GM19099 (cell line): ENCODE data around the gene GSK3B.

Source experiments
- POLR2A ChIP-seq: IDR thresholded peaks from 3 replicates; pipeline ENCODE4 v1.6.1; 2011; ENCODE audit warnings: low read depth; ENCODE audit not compliant: insufficient read length; ENCODE audit errors: extremely low read depth

Gene GSK3B

DNA sequence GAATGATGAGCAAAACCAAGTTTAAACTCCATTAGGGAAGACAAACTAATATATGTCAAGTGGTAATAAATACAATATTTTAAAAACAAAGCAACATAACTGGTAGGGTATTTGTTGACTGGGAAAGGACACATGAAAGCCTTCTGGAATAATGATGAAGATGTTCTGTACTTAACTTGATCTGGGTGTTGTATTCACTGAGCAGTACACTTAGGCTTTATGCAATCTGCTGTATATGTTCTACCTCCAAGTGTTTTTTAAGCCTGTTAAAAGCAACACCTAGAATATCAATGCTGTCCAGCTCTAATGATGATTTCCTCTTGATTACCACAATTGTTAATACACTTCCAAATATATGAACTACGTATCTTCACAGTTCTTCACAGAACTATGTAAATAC, 46.6 kb downstream of the GSK3B start:
- no peak for TF ChIP-seq POLR2A

DNA sequence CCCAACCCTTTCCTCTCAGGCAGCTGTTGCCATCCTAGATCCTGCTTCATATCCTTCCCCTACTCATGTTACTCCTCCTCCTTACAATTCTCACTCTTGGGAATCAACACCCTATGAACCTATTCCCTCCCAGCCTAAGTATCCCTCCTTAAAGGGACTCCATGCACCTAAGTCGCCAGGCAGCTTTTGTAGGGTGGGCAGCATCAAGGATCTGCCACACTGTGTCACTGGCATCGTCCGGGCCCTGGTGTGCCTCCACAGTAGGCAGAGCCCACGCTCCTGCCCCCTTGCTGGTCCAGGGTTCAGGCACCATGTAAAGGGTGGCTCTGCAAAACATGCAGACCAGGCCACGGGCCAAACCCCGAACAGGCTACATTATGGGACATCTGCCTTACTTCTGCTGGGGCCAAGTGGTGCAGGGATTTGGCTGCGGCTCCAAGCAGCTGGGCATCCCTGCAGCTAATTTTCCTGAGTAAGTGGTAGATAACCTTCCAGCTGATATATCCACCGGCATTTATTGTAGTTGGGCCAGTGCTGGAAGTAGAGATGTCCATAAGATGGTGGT, 53.4 kb downstream of the GSK3B start:
- TF ChIP-seq POLR2A = no peak

DNA sequence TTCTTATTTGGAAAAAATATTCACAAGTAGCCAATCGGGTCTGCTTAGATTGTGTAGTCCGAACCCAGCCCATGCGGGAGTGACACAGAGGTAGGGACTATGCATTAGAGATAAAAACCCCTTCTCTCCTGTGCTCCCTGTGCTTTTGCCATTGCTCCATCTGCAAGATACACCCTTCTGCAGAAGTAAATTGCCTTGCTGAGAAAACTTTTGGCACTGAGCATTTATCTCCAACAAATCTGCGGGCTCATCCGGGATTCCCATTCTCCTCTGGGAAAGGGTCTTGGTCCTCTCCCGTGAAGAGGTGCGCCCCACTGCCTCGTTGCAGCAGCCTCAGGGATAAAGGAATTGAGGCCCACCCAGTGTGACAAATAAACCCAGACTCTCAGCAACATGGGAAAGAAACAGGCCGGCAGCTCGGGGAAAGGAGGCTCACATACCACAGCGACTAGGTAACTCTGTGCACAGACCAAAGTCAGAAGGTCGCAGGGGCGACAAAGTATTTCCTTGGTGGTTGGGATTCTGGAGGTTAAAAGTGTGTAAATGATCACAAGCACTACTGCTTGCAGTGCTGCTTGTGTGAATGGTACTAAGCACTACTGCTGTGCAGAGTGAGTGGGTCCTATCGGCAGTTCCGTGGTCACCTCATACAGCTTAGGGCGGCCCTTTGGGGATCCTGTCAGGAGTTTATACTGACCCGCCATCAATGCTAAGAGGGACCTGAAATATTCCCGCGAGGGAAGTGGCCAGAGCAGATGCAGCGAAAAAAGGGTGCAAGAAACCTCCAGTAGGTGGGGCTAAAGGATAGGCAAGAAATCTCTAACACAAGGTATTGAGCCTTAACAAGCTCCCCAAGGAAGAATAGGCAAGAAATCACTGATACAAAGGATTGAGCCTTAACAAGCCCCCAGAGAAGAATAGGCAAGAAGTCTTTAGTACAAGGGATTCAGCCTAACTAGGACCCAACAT, 54.3 kb downstream of the GSK3B start:
- TF ChIP-seq POLR2A = no peak

DNA sequence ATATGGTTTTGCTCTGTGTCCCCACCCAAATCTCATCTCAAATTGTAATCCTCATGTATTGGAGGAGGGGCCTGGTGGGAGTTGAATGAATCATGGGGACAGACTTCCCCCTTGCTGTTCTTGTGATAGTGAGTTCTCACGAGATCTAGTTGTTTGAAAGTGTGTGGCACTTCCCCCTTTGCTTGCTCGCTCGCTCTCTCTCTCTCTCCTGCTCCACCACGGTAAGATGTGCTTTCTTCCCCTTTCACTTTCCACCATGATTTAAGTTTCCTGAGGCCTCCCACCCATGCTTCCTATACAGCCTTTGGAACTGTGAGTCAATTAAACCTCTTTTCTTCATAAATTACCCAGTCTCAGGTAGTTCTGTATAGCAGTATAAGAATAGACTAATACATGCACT, 60.7 kb downstream of the GSK3B start:
- TF ChIP-seq POLR2A = no peak

DNA sequence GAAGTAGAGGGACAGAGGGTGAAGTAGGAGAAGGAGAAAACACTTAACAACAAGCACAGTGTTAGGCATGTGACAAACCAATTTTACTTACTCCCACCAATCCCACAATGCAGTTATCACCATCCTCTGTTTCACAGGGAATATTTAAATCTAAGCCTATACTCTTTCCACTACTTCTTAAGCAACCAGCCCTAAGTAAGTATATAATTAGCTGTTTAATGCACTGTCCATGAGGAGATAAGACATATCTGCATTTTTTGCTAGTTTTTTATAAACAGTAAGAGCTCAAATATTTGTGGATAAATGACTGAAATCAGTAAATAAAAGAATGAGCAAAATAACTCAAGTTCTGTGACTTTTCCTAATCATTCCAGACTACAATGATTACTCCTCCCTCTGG, 62.7 kb downstream of the GSK3B start:
- no peak for TF ChIP-seq POLR2A

DNA sequence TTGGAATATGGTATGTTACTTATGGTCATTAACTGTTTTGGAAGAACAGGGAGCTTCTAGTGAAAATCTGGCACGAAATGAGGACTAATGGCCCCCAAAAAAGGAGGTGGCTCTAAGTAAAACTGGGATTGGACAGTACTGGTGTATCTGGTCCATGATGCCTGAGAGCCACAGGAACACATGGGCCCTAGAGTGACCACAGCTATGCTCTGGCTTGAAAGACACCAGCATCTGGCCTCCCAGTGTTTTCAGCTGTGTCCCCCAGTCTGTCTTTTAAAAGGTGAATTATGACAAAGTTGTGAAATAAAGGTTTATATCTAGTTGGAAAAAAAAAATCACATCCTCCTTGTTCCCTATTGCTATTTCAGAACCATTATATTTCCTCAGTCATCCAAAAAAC, 64.5 kb downstream of the GSK3B start:
- no peak for TF ChIP-seq POLR2A

DNA sequence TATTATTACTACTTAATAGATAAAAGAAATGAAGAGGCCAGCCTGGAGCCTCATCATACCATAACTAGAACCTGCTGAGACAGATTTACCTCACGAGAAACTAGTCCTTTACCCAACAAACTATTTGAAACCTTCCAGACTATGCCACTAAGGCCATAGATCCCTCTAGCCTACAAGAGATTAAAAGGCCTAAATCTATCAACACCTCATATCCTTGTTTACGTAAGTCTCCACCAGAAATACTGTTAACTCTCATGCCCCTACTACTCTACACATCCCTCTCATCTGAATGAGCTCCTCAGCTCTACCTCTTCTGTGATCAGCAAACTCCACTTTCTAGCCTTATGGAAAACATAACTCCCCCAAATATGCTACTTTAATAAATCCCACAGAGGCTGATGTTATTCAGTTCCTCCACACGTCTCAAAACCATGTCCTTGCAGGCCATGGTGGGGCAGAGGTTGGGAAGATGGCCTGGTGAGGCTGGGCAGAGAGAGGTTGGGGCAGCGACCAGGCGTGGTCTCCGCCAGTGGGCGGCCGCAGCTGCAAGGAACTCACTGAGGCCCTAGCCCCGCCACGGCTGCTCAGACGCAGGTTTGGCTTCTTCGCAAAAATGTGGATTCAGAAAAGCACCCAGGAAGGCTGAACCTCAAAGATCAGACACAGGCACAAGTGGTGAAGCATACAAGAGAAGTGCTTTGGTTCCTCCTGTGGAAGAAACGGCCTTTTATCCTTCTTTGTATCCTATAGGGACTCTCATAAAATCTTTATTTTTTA, 65.8 kb downstream of the GSK3B start:
- TF ChIP-seq POLR2A = no peak

DNA sequence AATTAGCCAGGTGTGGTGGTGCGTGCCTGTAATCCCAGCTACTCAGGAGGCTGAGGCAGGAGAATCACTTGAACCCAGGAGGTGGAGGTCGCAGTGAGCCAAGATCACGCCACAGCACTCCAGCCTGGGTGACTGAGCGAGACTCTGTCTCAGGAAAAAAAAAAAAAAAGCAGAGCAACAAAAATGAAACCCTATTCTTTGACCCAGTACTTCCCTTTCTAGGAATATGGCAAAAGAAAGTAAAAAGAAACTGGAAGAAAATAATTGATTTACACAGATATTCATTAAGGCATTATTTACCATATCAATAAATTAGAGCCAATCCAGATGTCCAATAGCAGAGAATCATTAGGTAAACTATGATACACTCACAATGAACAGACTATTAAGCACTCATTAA, 67.0 kb downstream of the GSK3B start:
- TF ChIP-seq POLR2A = no peak

DNA sequence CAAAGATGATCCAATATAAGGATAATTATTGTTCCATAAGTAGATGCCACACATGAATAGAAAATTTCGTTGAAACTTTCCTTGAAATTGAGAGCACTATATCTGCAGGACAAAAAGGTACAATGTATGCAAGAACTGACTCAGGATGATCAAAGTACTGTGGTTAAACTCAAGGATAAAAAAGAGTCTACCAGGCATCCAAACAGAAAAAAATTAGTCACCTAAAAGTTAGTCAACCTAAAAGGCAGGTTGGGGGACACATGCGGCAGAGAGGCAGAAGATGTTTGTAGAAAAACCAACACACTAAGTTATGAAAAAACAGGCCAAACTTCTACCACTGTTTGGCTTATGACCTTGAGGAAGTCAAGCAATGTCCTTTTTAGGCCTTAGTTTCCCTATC, 68.7 kb downstream of the GSK3B start:
- TF ChIP-seq POLR2A = no peak

DNA sequence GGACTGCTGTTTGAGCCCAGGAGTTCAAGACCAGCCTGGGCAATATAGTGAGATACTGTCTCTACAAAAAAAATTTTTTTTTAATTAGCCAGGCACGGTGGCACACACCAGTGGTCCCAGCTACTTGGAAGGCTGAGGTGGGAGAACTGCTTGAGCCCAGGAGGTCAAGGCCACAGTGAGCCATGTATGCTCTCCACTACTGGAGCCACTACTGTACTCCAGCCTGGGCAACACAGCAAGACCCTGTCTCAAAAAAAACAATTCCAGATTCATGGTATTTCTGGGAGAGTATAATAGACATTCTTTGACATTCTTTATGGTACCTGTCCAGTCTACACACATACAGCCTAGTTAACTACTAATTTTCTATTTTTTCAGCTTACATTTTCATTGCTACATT, 70.1 kb downstream of the GSK3B start:
- TF ChIP-seq POLR2A = no peak

DNA sequence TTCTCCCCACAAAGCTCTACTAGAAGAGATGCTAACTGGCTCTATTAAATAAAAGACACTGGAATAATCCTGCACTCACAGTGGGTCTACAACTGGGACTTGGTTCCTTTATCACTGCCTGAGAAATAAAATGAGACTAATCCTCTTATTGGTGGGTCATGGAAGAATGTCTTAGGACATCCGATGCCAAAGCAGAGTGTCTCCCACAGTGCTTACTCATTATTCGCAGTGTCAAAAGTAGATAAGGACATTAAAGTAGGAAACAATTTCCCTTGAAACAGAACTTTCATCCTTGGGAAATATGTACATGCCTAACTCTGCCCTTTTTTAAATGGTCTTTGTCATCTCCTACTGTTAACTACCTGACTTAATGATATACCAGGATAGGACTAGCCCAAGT, 71.5 kb downstream of the GSK3B start:
- TF ChIP-seq POLR2A = no peak

DNA sequence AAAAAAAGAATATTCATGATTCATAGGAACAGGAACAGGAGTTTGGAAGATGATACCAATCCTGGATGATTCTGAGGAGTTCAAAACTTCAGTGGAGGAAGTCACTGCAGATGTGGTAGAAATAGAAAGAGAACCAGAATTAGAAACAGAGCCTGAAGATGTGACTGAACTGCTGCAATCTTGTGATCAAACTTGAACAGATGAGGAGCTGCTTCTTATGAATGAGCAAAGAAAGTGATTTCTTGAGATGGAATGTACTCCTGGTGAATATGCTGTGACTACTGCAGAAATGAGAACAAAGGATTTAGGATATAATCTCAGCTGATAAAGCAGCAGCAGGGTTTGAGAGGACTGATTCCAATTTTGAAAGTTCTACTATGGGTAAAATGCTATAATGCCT, 72.7 kb downstream of the GSK3B start:
- TF ChIP-seq POLR2A = no peak

DNA sequence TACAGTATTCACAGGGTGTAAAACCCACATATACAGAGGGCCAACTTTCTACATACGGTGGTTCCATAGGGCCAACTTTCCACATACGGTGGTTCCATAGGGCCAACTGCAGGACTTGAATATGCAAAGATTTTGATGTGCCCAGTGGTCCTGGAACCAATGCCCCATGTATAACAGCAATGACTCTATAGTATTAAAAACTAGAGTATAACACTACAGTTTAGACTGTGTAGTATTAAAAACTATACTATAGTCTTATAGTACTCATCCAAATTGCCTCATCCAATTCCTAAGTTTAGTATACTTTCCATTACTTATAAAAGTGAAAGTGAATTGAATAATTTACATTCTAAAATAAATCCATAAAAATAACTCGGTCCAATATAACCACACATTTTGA, 75.9 kb downstream of the GSK3B start:
- no peak for TF ChIP-seq POLR2A

DNA sequence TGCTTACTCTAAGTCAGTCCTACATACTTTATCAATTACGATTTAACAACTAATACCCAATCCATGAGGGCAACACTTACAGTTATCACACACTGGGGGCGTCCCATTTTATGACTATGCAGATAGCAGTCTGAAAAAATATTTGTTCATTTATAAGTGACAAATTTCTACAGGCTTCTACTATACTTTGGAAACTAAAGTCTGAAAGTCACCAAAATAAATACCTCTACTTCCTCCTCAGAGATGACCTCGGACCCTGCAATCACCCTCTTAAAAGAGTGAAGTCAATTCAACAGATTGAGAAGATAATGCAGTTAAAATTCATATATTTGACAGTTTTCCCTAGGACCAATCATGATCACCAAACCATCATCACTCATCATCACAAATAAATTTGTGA, 76.6 kb downstream of the GSK3B start:
- no peak for TF ChIP-seq POLR2A

DNA sequence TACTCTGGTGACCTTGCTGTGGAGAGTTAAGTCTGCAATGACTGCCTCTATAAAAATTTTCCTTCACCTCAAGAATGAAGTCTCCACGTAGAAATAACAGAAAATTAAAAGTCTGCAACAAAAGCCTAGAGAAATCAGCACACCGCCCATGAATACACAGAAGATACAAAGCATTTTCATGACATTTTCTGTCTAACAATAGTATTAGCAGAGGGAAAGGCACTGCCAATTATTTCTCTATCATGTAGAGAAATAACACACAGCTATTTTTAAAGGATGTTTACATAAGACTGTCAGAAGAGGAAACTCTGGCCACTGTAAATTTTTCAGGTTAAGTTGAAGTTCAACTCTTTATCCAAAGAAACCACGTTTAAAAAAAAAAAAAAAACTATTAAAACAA, 80.8 kb downstream of the GSK3B start:
- TF ChIP-seq POLR2A = no peak

DNA sequence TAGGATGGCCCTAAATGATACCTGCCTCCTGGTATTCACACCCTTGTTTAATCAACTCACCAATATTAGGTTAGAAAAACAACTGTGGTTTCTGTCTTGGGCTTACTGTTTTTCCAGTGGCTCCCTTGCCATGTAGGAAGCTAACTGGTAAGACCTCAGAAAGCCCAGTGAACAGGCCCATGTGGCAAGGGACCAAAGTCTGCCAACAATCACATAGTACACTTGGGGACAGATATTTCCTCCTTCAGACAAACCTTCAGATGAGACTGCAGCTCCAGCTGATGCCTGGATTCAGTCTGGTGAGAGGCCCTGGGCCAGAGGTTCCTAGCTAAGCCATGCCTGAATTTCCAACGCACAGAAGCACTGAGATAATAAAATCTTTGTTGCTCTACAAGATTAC, 96.1 kb downstream of the GSK3B start:
- no peak for TF ChIP-seq POLR2A

DNA sequence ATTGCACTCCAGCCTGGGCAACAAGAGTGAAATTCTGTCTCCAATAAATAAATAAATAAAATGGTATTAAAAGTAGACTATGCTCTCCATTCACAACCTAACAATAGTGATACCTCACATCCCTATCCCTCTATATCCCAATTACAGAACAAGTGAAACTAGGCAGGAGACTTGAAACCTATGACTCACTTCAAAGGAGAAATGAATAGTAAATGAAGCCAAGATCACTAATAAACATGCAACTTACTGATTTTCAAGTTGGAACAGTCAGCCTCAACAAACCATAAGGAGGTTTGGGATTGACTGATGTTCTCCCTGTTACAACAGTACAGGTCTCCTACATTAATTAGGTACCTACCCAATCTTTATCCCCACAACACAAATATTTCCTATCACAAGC, 103.4 kb downstream of the GSK3B start:
- TF ChIP-seq POLR2A = no peak
